ENCODE measurements around the gene SLC1A4.
A peak's percentile ranks its signal among the peaks of the same experiment; 100 is the strongest.
"Not testable (repeated sequence)": the region's sequence is repeated elsewhere in the genome, so short reads cannot be mapped to it uniquely, and the experiment has no call there.

Gene SLC1A4

DNA sequence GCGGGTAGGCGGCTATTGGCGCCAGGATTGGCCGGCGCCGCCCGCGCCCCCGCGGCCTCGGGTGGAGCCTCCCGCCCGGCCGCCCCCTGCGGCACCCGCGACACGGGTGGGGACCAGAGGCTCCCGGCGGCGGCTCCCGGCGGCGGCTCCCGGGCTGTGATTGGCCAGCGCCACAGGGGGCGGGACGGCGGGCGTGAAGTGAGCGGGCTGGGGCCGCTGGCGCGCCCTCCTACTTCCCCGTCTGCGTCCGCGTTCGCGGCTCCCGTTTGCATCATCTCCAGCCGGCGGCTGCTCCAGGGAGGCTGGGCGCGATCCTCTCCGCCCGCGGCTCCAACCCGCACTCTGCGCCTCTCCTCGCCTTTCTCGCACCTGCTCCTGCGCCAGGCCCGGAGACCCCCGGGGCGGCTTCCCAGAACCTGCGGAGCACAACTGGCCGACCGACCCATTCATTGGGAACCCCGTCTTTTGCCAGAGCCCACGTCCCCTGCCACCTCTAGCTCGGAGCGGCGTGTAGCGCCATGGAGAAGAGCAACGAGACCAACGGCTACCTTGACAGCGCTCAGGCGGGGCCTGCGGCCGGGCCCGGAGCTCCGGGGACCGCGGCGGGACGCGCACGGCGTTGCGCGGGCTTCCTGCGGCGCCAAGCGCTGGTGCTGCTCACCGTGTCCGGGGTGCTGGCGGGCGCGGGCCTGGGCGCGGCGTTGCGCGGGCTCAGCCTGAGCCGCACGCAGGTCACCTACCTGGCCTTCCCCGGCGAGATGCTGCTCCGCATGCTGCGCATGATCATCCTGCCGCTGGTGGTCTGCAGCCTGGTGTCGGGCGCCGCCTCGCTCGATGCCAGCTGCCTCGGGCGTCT lies at the start of gene SLC1A4:
TSS of gene SLC1A4 (plus strand) at position 274 of the 856 bp plus-strand sequence. CDS start at position 519, 245 bp downstream.
- DNase-seq (ENCODE audit: low spot score): peak; percentile 99

DNA sequence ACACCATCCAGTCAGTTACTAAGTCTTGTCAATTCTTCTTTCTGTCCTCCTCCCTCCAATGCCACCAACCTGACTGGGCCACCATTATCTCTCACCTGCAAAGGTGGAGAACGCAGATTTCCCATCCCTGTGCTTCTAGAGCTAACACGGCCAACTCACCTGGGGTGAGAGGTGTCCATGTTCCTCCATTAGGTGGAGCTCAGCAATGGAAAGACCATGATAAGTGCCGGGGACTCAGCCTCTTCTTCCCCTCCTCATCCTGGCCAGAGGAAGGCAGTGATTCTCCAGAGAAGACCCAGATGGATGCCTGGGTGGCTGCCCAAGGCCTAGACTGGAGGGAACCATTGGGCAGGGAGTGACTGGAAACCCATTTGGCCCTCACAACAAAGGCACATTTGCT lies 48.1 kb upstream of the SLC1A4 start:
- DNase-seq (ENCODE audit: low spot score): no peak

DNA sequence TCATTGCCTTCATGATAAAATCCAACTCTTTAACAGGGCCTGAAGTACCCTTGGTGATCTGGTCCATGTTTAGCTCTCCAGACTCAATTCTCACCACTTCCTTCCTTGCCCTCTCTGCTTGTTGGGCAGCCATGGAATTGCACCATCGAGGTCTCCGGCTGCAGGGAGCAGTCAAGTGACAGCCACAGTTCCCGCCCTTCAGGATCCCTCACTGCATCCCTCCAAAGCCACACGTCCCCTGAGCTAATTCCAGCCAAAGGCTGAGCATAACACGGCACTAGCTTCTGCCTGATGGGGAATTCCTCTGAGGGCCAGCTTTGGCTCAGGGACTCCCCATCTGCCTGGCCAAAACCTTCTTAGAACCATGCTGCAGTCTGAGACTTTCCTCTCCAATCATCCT lies 47.4 kb upstream of the SLC1A4 start:
- peak; percentile 15 for DNase-seq (ENCODE audit: low spot score)

DNA sequence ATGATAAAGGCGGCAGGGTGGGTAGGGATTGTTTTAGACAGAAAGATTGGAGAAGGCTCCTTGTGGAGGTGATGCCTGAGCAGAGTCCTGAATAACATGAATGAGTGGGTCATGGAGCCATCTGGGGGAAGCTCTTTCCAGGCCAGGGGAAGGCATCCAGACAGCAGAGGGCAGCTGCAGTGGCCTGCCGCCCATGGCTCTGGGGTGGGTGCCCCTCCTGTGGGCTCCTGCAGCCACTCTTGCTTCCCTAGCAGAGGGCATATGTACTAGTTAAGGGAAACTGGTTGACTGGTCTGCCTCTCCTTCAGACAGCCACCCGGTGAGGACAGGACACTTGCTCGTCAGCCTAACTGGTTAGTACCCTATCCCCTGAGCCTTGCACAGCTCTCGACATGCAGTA lies 46.5 kb upstream of the SLC1A4 start:
- no peak for DNase-seq (ENCODE audit: low spot score)

DNA sequence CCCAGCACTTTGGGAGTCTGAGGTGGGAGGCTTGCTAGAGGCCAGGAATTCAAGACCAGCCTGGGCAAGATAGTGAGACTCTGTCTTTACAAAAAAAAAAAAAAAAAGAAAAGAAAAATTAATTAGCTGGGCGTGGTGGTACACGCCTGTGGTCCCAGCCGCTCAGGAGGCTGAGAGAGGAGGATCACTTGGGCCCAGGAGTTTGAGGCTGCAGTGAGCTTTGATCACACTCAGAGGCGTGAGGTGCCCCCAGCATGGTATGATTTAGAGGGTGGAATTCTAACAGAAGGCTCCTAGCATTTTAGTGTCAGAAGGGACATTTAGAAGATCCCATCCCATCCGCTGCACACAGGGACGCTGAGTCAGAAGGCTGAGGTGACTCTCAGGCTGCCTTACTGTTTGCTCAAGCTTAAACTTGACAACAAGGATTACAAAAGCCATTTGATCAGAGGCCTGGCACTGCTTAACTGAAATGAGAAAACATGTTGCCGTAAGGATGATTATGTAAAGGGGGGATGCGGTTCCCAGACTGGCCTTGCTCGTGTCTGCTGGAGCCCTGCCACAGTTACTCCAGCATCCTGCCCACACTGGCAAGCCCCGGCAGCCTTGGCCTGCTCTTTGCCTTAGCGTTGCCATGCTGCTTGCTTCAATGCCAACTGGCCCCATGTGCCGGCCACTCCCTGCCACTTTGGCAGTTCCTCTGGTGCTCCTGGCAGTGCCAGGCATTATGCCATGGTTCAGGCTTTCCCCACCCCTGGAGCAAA lies 45.6 kb upstream of the SLC1A4 start:
- peak; percentile 73 for DNase-seq (ENCODE audit: low spot score)

DNA sequence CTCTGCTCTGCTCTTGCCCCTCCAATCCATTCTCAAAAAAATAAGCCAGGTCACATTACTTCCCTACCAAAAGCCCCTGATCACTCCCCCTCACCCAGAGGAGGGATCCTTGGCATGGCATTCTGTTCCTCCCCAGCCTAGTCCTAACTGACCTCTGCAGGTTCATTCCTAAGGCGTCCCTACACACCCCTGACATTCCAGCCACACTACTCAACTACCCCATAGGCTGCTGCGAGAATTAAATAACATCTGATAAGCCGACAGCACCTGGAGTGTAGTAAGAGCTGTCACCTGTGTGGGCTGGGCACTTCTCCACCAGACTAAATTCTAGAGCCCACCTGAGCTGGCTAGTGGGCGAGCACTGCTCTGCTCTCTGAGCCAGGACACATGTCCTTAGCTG lies 44.7 kb upstream of the SLC1A4 start:
- DNase-seq (ENCODE audit: low spot score): no peak

DNA sequence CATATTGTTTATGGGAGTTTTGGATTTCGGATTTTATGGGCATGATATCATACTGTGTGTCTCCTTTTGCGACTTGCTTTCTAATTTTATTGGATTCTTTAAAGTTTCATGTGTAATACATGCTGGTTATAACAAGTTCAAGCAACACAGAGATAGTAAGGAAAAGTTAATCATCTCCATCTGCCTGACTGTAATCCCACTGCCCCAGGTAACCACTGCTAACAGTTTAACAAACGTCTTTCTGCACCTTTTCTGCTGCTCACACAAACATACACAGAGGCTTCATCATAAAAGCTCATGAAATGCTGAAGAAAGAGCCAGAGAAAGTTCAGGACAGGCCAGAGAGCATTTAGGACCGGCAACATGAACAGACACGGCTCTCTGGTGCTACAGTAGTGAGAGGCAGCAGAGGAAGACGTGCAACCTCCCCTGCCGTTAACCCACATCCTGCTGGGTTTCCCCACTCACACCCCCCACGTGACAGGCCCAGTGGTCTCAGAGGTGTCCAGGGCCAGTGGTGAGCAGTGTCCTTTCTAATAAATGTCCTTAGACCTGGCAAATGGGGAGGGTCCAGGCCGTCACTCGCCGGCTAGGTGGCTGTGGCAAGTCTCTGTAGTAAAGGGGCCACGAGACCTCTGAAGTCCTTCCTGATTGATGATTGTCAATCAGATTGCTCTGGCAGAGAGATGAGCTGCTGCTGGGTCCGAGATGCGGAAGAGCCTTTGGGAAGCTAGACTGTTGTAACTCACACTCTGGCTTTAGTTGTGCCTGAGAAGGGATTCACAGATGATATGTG lies 43.0 kb upstream of the SLC1A4 start:
- DNase-seq (ENCODE audit: low spot score): peak; percentile 24

DNA sequence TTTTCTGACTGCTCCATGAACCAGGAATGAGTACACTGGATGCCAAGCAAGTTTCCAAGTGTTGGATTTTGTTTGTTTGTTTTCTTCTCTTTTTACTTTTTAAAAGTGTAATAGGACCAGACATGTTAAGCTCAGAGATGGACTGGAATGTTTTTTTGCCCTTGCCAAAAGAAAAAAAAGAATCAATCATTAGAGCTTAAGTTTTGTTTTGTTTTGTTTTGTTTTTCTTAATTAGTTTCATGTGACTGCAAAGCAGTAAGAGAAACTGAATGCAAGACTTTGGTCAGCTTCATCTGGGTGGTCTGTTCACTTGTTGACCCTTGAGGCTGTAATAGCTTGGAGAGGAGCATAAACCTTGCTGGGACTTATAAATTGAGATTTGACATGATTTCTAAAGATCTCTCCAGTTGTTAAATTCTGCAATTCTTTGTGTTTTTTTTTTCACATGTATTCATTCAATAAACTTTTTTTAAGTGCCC lies 42.4 kb upstream of the SLC1A4 start:
- no peak for DNase-seq (ENCODE audit: low spot score)

DNA sequence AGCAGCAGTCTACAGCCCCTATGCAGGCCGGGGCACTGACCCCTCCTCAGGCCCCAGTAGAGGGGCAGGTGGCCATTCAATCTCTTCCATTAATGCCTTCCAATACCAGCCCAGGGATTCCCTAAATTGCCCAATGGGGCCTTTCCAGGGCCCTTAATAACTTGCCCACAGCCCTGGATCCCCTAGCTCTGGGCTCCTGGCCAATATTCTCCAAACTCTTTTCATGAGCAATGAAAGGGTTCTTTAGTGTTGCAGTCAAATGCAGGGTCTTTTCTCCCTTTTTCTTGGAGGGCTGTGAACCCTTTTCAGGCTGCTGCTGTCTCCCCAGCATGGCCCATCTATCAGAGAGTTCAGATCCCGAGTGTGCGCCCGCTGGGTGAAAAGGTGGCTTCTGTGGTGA lies 41.3 kb upstream of the SLC1A4 start:
- DNase-seq (ENCODE audit: low spot score): no peak

DNA sequence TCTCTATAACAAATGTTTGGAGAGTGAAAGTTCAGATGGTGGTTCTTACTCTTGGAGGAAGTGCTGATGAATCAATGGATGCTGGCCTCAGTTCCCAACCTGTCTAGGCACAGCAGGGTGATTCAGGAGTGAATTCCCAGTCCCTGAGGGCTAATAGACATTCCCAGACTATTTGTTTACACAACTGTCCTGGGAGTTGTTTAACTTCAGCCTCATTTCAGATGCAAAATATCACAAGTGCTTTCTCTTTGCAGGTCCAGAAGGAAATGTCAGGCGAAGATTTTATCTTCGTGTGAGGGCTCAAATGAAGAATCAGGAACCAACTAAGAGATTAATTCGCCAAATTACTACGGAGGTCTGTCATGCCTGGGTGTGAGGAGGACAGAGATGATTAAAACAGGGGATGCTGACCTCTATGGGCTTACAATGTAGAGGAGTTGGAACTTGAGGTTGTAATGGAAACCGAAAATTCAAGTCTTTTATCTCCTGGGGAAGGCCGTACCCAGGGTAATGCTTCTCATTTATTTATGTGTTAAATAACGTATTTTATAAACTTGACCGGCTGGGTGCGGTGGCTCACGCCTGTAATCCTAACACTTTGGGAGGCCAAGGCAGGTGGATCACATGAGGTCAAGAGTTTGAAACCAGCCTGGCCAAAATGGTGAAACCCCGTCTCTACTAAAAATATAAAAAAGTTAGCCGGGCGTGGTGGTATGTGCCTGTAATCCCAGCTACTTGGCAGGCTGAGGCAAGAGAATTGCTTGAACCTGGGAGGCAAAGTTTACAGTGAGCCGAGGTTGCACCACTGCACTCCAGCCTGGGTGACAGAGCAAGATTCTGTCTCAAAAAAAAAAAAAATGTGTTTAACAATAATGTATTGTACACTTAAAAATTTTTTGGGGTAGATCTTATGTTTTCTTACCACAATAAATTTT lies 38.7 kb upstream of the SLC1A4 start:
- no peak for DNase-seq (ENCODE audit: low spot score)

DNA sequence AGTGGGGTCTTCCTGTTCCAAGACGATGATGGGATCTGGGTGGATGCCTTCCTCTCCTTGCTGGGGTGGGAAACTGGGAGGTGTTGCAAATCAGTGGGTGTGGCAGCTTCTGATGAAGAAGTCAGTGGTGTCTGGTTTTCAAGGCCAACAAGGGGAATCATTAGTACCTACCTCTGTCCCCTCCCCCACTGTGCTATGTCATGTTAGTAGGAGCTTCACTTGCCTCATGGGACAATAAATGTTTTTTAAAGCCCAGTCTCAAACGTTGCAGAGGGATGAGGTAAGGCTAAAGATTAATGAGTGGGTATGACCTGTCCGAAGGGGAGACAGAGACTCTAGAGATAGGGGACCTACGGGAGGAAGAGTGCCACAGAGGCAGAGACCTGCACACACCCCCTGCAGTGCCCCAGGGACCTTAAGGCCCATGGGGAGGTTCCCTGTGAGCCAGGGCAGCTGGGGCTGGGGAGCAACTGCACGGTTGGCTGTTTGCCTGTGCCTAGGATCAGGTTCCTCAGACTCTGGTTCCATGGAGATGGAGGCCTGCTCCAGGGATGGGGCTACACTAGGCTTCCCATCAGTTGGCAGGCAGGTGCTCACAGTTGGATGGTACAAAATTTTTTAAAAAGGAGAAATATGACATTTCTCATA lies 37.8 kb upstream of the SLC1A4 start:
- no peak for DNase-seq (ENCODE audit: low spot score)

DNA sequence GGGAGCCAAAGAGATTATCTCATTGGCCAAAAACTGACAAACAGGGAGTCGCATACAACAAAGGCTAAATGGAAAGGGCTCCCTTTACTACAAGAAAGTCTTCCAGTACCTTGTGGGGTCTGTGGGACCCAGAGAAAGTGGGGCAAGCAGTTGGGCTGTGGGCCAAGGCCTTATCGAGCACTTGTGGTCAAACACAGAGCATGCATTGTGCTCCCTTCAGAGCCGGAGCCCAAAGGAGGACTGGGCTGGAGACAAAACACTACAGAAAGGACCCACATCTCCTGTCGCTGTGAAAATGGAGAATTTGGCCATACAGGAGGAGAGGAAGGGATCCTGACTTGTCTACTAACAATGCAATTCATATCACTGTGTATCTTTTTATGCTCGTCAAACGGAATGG lies 37.1 kb upstream of the SLC1A4 start:
- no peak for DNase-seq (ENCODE audit: low spot score)

DNA sequence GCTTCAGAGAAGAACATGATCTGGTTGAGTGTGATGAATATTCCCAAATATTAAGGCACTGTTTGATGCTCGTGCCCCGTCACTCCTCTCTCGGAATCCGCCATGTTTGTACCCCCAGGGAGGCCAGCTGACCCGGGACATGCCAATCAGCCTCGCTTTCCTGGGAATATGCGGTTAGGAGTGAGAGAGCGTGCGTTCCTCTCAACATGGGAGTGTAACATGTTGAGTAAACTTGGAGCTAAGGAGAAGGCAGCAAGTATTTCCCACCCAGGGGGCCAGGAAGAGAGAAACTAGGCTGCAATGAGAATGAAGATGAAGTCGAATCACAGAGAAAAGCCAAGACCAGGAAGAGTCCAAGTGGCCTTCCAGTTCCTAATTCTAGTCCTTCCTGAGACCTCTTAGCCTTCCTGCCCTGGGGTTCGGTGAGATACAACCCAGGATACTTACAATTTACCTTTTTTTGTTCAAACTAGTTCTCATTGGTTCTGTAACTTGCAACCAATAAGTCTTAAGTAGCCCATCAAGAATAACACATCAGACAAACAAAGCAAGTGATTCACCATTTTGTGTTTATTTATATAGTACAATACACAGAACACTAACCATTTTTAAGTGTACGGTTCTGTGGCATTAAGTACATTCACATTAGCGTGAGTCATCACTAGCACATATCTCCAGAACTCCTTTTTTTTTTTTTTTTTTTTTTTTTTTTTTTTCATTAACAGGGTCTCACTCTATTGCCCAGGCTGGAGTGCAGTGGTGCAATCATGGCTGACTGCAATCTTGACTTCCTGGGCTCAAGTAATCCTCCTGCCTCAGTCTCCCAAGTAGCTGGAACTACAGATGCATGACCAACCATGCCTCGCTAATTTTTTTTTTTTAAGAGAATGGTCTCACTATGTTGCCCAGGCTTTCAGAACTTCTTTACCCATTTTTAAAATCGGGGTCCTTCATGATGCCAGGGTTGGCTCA lies 36.4 kb upstream of the SLC1A4 start:
- no peak for DNase-seq (ENCODE audit: low spot score)

DNA sequence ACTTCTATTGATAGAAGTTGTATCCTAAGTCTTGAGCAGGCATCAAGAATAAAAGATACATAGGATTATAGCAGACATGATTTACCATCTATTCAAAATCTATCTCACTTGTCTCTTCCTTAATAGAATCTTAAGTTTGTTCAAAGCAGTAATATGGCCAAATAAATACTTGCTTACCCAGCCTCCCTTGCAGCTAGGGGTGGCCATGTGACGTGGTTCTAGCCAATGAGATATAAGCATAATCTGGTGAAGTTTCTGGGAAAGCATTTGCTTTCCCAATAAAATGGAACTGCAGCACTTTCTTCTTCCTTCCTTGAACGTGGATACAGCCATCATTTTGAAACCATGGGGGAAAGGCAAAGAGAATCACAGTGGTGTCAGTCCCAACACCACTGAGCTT lies 33.7 kb upstream of the SLC1A4 start:
- no peak for DNase-seq (ENCODE audit: low spot score)

DNA sequence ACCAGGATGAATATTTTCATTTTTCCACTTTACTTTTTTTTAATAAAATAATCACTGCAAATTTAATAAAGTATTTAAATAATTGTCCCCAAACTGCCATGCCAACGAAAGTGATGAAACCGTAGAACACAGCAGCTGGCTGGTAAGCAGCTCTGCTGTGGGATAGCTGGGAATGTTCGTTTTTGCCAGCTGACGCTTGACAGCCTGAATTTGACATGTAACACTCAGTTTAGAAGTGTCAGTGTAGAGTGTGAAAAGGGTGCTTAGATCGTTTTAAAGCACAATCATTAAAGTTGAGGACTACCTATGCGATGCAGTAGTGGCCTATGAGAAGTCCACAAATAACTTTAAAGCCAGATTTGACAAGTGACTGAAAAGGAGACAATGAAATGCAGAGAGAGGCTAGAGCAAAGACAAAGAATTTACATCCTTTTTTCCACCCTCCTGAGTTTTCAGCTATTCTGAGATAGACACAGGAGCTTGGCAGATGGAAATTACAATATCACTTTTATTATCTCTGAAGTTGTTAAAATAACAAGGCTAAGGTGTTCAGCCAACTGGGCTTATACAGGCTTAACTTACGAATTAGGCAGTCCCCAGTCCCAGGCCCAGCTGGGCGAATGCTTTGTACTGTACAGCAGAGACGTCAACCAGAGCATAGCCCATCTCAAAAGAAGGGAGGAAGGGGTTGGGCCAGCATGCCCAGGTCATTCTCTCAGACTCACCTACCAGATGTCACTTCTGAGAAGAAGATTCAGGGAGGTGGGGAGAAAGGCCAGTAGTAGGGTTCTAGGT lies 31.9 kb upstream of the SLC1A4 start:
- DNase-seq (ENCODE audit: low spot score): no peak

DNA sequence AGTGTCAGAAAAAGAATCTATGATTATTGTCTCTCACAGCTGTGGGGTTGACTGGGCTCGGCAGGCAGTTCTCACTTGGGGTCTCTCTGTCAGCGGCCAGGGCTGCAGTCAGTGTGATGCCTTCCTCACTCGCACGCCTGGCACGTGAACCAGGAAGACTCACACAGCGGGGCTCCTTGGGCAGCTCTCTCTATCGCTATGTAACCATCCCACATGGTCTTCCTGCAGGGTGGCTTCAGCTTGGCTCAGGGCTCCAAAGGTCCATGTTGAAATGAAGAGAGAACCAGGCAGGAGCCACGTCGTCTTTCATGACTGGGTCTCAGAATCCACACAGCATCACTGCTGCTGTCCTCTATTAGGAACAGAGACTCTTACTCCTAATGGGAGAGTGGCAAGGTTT lies 30.6 kb upstream of the SLC1A4 start:
- DNase-seq (ENCODE audit: low spot score): no peak

DNA sequence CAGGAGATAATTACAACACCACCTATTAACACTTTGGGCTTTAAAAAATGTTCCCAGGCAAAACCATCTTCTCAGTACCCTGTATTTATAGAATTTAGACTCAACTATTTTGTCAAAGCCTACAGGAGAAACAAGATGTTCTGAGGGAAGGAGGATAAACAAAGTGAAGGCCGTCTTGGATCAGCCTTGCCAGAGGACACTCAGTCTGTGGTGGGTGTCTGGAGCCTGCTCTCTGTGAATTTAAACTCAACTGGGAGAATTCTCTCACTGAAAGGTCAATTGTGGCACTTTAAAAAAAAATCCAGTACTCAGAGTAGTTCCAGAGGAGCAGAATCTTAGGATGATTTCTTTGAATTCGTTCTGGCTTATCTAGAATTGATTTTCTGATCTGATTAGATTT lies 28.4 kb upstream of the SLC1A4 start:
- no peak for DNase-seq (ENCODE audit: low spot score)

DNA sequence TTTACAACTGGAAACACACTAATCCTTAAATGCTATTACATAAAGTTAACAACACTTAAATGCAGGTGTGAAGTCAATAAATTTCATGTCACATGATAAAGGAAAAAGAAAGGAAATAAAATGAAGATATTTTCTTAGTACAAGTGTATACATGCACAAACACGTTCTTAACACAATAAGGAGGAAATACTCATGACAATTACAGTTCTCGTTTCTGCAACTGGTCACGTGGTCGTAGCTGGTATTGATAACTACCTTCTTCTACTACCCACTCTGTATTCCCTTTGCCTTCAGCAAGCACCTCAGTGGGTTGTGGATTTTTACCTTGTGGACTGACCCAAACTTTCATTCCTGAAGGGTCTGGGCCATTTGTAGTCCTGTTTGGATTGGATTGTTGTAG lies 26.1 kb upstream of the SLC1A4 start:
- DNase-seq (ENCODE audit: low spot score): not testable (repeated sequence)

DNA sequence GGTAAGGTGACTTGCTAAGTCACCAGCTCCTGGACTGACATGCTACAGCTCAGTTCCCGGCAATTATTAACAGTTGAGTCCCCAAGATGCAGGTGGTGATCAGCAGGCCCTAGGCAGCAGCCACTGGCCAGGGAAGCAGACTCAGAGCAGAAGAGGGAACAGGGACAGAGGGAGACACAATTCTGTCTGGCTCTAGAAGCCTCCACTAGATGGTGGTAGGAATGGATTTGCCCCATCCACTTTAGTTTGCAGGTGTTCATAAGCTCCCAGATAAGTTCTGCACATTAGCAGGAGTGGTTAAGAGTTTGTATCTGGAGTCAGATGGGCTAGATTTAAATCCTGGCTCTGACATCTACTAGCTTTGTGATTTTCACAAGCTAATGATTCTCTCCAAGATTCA lies 25.5 kb upstream of the SLC1A4 start:
- no peak for DNase-seq (ENCODE audit: low spot score)

Data from GM03348 (cell line).